ENCODE data around the gene GPRIN3.
"Not testable (repeated sequence)": the region's sequence is repeated elsewhere in the genome, so short reads cannot be mapped to it uniquely, and the experiment has no call there.

The GPRIN3 gene

GRCh38 chr4:89287945-89288344, 19.7 kb downstream of the GPRIN3 start:
- DNase-seq = no peak

GRCh38 chr4:89285745-89286144, 21.9 kb downstream of the GPRIN3 start:
- DNase-seq = no peak

GRCh38 chr4:89284828-89285227, 22.8 kb downstream of the GPRIN3 start:
- DNase-seq = no peak

- no peak for DNase-seq
These were observed 23.6 kb downstream of the GPRIN3 start for GRCh38 chr4:89284020-89284424.

- no peak for DNase-seq
These were observed 24.2 kb downstream of the GPRIN3 start for GRCh38 chr4:89283226-89284009.

GRCh38 chr4:89279385-89279784, 28.2 kb downstream of the GPRIN3 start:
- DNase-seq = no peak

- DNase-seq = no peak
These were observed 30.2 kb downstream of the GPRIN3 start for GRCh38 chr4:89277412-89277811.

GRCh38 chr4:89276296-89276695, 31.3 kb downstream of the GPRIN3 start:
- no peak for DNase-seq

- DNase-seq = no peak
These were observed 32.0 kb downstream of the GPRIN3 start for GRCh38 chr4:89275587-89275986.

- no peak for DNase-seq
These were observed 33.9 kb downstream of the GPRIN3 start for GRCh38 chr4:89273741-89274141.

GRCh38 chr4:89270792-89271191, 36.8 kb downstream of the GPRIN3 start:
- DNase-seq = no peak

- DNase-seq = no peak
These were observed 38.4 kb downstream of the GPRIN3 start for GRCh38 chr4:89269121-89269666.

GRCh38 chr4:89268679-89269078, 38.9 kb downstream of the GPRIN3 start:
- no peak for DNase-seq

GRCh38 chr4:89267846-89268245, 39.8 kb downstream of the GPRIN3 start:
- DNase-seq = no peak

- DNase-seq = no peak
These were observed 40.2 kb downstream of the GPRIN3 start for GRCh38 chr4:89267392-89267791.

GRCh38 chr4:89266128-89266527, 41.5 kb downstream of the GPRIN3 start:
- DNase-seq = no peak

GRCh38 chr4:89263265-89263664, 44.3 kb downstream of the GPRIN3 start:
- no peak for DNase-seq

- no peak for DNase-seq
These were observed 48.1 kb downstream of the GPRIN3 start for GRCh38 chr4:89259301-89260028.

- no peak for DNase-seq
These were observed 49.1 kb downstream of the GPRIN3 start for GRCh38 chr4:89258506-89258905.

GRCh38 chr4:89257376-89257775, 50.2 kb downstream of the GPRIN3 start:
- DNase-seq = no peak

- no peak for DNase-seq
These were observed 51.3 kb downstream of the GPRIN3 start for GRCh38 chr4:89256203-89256800.

GRCh38 chr4:89254847-89255246, 52.8 kb downstream of the GPRIN3 start:
- no peak for DNase-seq

GRCh38 chr4:89254347-89254746, 53.3 kb downstream of the GPRIN3 start:
- DNase-seq = not testable (repeated sequence)

GRCh38 chr4:89253935-89254334, 53.7 kb downstream of the GPRIN3 start:
- no peak for DNase-seq

Measured in NCI-H345 (cell line).